ENCODE results near the gene MIEF2. TPM values are rescaled to one million over a fixed set of nuclear protein-coding genes. Genes with fewer than 3 reads are reported as not detected.

Gene MIEF2
- total and polyA plus RNA-seq, 2 experiments from 2014 or later: 8.8 to 26.4 TPM

GRCh38 chr17:18261659-18262058 lies 1.2 kb downstream of the MIEF2 start:
- Histone ChIP-seq H3K4me2 (ENCODE audit: unreplicated experiment) (peak overlapping the region; percentile 87), H3K4me3 (peak overlapping the region; percentile 96), H3K27ac (peak overlapping the region; percentile 90), H3F3A (ENCODE audit: insufficient read depth) (0 out of 2 replicates have a peak, but pooled peaks cover 6% of the 10 kb centered on the region), H3K4me1 (ENCODE audit: insufficient read depth) (peaks cover 26% of the 10 kb centered on the region), H3K9me2 (ENCODE audit: insufficient read depth) (no peaks in the 10 kb centered on the region), H3K27me3 (replicated peaks; ENCODE audit: insufficient read depth) (no peaks in the 10 kb centered on the region), H2AFZ (no peak overlapping the region), H3K9me3 (ENCODE audit: low read depth) (no peaks in the 10 kb centered on the region), H3K9ac (peak overlapping the region; percentile 95), H3K36me3 (ENCODE audit: low read depth) (peaks cover 2% of the 10 kb centered on the region; the same call in 1 of the 2 replicates), H3K79me2 (ENCODE audit: insufficient read depth) (peaks cover 28% of the 10 kb centered on the region), H4K20me1 (ENCODE audit: insufficient read depth) (no peaks in the 10 kb centered on the region)
- DNase-seq: no peak
- in situ Hi-C loops (cut with MboI): no loop called here
- 68 to 81% methylated on average over 3 of the region's 3 CpGs for WGBS, 2 experiments (ENCODE audit: low coverage in 1 of 2, low lambda C conversion rate in 2 of 2, missing lambda C conversion rate in 2 of 2)
- no peak for TF ChIP-seq EZH2phosphoT487 (IDR thresholded peaks at IDR 0.05; ENCODE audit: insufficient read depth, low read depth)
- TF ChIP-seq EZH2 (IDR thresholded peaks at IDR 0.05; ENCODE audit: insufficient read depth, poor library complexity, severe bottlenecking): no peak

DNA sequence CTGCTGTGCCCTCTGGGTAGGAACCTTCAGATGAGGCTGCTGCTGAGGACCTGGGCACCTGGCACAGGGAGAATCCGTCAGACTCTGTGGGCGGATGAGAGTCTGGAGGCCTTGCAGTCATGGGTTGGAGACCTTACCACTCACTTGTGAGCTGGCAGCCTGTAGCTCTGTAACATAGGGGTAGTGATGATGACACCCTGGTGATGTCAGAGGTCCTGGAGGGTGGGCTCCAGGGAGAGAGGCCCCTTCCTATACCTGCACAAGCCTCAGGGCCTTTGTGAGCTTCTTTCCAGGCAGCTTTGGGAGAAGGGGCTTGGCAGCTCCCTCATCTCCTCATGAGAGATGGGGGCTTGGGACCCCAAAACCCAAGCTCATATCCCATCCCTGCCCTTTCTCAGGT lies 1.6 kb downstream of the MIEF2 start:
- in situ Hi-C loops (cut with MboI): no loop called here
- H3K4me1 ChIP-seq (ENCODE audit: insufficient read depth): peaks cover 23% of the 10 kb centered on the region
- H3K9me2 ChIP-seq (ENCODE audit: insufficient read depth): no peaks in the 10 kb centered on the region
- no peaks in the 10 kb centered on the region for H3K27me3 ChIP-seq (replicated peaks; ENCODE audit: insufficient read depth)
- H3K9ac ChIP-seq: peak overlapping the region; percentile 95
- H3F3A ChIP-seq (ENCODE audit: insufficient read depth): 0 out of 2 replicates have a peak, but pooled peaks cover 6% of the 10 kb centered on the region
- H3K27ac ChIP-seq: peak overlapping the region; percentile 90; the same call in 1 of the 2 replicates
- no peak overlapping the region for H3K4me3 ChIP-seq
- H3K36me3 ChIP-seq (ENCODE audit: low read depth): no peaks in the 10 kb centered on the region
- peaks cover 24% of the 10 kb centered on the region for H3K79me2 ChIP-seq (ENCODE audit: insufficient read depth)
- 43 to 51% methylated on average over 2 of the region's 2 CpGs for WGBS, 2 experiments (ENCODE audit: low coverage in 1 of 2, low lambda C conversion rate in 2 of 2, missing lambda C conversion rate in 2 of 2)
- H3K9me3 ChIP-seq (ENCODE audit: low read depth): no peaks in the 10 kb centered on the region
- TF ChIP-seq EZH2phosphoT487 (IDR thresholded peaks at IDR 0.05; ENCODE audit: insufficient read depth, low read depth): no peak
- no peak for TF ChIP-seq EZH2 (IDR thresholded peaks at IDR 0.05; ENCODE audit: insufficient read depth, poor library complexity, severe bottlenecking)
- no peak overlapping the region for H2AFZ ChIP-seq
- peak overlapping the region; percentile 87 for H3K4me2 ChIP-seq (ENCODE audit: unreplicated experiment)
- H4K20me1 ChIP-seq (ENCODE audit: insufficient read depth): no peaks in the 10 kb centered on the region
- DNase-seq: peak; percentile 53

DNA sequence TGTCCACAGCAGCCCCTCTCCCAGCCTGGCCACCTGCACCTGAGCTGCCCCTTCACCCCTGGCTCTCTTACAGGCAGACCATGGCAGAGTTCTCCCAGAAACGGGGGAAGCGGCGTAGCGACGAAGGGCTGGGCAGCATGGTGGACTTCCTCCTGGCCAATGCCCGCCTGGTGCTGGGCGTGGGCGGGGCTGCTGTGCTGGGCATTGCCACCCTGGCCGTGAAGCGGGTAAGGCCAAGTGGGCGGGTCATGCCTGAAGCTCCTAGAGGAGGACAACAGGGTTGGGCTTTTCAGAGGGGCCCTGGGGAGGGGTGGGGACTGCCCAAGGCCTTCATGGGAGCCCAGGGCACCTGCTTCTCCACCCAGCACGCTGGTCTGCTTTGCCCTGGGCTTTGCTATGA lies 2.2 kb downstream of the MIEF2 start:
- no peak overlapping the region for H2AFZ ChIP-seq
- H3K27me3 ChIP-seq (replicated peaks; ENCODE audit: insufficient read depth): no peaks in the 10 kb centered on the region
- H4K20me1 ChIP-seq (ENCODE audit: insufficient read depth): no peaks in the 10 kb centered on the region
- H3F3A ChIP-seq (ENCODE audit: insufficient read depth): 0 out of 2 replicates have a peak, but pooled peaks cover 6% of the 10 kb centered on the region
- no peaks in the 10 kb centered on the region for H3K36me3 ChIP-seq (ENCODE audit: low read depth)
- in situ Hi-C loops (cut with MboI): no loop called here
- no peak overlapping the region for H3K27ac ChIP-seq
- no peak for TF ChIP-seq EZH2phosphoT487 (IDR thresholded peaks at IDR 0.05; ENCODE audit: insufficient read depth, low read depth)
- TF ChIP-seq EZH2 (IDR thresholded peaks at IDR 0.05; ENCODE audit: insufficient read depth, poor library complexity, severe bottlenecking): no peak
- no peaks in the 10 kb centered on the region for H3K9me3 ChIP-seq (ENCODE audit: low read depth)
- no peak overlapping the region for H3K4me2 ChIP-seq (ENCODE audit: unreplicated experiment)
- H3K9me2 ChIP-seq (ENCODE audit: insufficient read depth): no peaks in the 10 kb centered on the region
- H3K79me2 ChIP-seq (ENCODE audit: insufficient read depth): peaks cover 18% of the 10 kb centered on the region
- WGBS, 2 experiments (ENCODE audit: low coverage in 1 of 2, low lambda C conversion rate in 2 of 2, missing lambda C conversion rate in 2 of 2): 70 to 75% methylated on average over 11 of the region's 12 CpGs
- no peak for DNase-seq
- H3K9ac ChIP-seq: no peak overlapping the region
- H3K4me3 ChIP-seq: no peak overlapping the region
- H3K4me1 ChIP-seq (ENCODE audit: insufficient read depth): peaks cover 20% of the 10 kb centered on the region

- Histone ChIP-seq H3K4me3 (no peak overlapping the region), H3K27me3 (replicated peaks; ENCODE audit: insufficient read depth) (no peaks in the 10 kb centered on the region), H3K9ac (no peak overlapping the region), H3K27ac (no peak overlapping the region), H3K36me3 (ENCODE audit: low read depth) (no peaks in the 10 kb centered on the region), H2AFZ (no peak overlapping the region), H3K79me2 (ENCODE audit: insufficient read depth) (peaks cover 15% of the 10 kb centered on the region), H4K20me1 (ENCODE audit: insufficient read depth) (no peaks in the 10 kb centered on the region), H3K4me2 (ENCODE audit: unreplicated experiment) (no peak overlapping the region), H3K4me1 (ENCODE audit: insufficient read depth) (peaks cover 16% of the 10 kb centered on the region), H3K9me3 (ENCODE audit: low read depth) (no peaks in the 10 kb centered on the region), H3F3A (ENCODE audit: insufficient read depth) (0 out of 2 replicates have a peak, but pooled peaks cover 13% of the 10 kb centered on the region), H3K9me2 (ENCODE audit: insufficient read depth) (no peaks in the 10 kb centered on the region)
- in situ Hi-C loops (cut with MboI): no loop called here
- 90 to 92% methylated on average over 39 to 50 of the region's 50 CpGs for WGBS, 2 experiments (ENCODE audit: low coverage in 1 of 2, low lambda C conversion rate in 2 of 2, missing lambda C conversion rate in 2 of 2)
- TF ChIP-seq EZH2phosphoT487 (IDR thresholded peaks at IDR 0.05; ENCODE audit: insufficient read depth, low read depth) (no peak), EZH2 (IDR thresholded peaks at IDR 0.05; ENCODE audit: insufficient read depth, poor library complexity, severe bottlenecking) (no peak)
- no peak for DNase-seq
Observed at GRCh38 chr17:18263885-18264682, 3.6 kb downstream of the MIEF2 start.

Data from GM23248 (cell line).